NCI-H748 treated with DMSO at 0.1 percent for 48 hours (cell line): ENCODE data around the gene SGPL1.

Experiments
- DNase-seq: peaks from one replicate; lab custom pipeline; 2025; lab: John Stamatoyannopoulos, UW

SGPL1 gene

DNA sequence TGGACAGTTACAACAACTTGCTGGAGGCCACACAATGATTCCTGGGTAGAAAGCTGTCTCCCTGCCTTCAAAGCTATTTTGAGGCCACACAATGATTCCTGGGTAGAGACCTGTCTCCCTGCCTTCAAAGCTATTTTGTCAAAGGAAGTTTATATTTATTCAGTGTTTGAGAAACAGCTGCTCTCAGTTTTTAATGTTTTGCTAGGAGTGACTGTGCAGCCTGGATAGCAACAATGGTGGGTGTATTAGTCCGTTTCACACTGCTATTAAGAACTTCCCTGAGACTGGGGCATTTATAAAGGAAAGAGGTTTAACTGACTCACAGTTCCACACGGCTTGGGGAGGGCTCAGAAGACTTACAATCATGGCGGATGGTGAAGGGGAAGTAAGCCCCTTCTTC, 3.9 kb upstream of the SGPL1 start:
- no peak for DNase-seq

DNA sequence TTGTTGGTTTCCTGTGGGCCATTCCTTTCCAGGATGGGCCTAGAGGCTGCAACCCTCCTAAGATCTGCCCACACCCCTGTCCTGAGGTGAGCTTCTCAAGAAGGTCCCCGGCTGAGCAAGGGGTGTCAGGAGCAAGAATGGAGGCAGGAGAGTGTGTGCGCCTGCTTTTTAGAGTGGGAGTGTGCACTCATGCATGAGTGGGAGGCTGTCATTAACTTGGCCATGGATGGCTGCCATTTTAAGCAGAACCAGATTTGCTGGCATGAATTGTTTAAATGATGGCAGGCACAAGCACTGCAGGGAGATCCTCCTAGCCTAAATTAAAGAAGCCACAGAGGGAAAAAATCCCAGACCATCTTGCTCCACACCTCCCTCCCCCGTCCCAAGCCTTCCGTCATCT, 2.9 kb upstream of the SGPL1 start:
- no peak for DNase-seq

DNA sequence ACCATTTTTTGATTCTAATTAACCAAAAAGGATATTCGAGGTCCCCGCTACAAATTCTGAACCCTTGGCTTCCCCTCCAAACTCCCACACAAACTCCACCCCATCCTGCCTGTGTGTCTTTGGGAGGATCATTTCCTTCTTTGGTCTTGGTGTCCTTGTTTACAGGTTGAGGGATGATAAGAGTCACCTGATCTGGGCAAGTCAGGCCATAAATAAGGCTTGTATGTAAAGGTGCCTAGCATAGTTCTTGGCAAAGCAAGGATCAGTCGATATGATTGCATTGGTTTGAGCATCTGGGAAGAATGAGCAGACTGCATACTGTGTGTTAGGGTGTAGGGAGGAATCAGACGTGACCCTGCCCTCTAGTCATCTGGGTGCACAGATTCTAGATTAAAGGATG, 1.6 kb upstream of the SGPL1 start:
- DNase-seq, result no peak

DNA sequence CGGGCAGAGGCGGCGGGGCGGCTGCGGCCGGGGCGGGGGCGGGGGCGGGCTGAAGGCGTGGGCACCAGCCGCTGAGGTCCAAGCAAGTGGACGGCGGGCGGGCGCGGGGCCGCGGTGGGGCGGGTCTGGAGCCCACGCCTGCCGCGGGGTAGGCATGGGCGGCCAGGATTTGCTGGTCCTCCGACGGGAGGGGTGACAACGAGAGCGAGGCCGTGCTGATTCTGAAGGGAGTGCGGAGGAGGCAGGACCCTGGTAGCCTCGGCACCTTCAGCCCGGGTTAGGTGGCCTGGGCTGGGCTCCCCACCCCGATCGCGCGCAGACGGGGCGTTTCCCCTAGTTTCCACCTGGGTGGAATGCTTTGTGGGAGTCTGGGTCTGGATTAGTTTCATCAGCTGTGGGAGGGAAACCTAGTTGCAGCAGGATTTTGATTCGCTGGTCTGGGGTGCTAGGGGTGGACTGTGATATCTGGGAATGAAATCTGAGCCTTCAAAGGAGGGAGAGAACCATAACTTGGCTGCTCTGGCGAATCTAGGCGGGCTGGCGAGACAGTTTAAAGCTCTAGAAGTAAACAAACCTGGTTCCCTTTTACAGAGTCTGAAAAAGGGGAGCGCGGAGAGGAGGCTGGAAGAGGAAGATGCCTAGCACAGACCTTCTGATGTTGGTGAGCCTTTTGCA, 609 bp downstream of the SGPL1 start:
- DNase-seq, result peak; percentile 68

DNA sequence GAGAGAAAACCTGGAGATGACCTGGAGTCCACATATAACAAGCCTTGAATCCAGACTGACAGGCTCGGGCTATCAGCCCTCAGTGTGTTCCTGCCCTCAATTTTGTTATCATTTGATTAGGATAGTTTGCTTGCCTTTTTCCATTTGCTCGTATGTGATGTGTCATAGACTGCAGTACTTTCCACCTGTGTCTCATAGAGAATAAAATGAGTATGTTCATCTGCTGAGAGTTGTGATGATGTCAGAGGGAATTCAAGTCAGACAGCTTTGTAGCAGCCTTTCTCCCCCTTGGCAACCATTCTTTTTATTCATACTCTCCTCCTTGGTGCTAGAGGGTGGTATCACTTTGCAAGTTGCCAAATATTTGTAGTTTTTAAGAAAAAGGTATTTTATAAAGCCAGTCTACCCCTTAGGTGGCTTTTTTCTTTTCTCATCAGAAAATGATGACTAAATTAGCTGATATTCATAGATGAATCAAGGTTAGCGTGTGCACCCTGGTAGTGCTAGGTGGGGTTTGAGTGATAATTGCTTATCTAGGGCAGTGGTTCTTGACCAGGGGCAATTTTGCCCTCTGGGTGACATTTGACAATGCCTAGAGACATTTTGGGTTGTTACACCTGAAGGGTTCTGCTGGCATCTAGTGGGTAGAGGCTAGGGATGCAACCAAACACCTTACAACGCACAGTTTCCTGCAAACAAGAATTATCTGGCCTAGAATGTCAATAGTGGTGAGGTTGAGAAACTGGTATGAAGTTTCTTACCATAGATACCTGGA, 5.4 kb downstream of the SGPL1 start:
- DNase-seq, result no peak

DNA sequence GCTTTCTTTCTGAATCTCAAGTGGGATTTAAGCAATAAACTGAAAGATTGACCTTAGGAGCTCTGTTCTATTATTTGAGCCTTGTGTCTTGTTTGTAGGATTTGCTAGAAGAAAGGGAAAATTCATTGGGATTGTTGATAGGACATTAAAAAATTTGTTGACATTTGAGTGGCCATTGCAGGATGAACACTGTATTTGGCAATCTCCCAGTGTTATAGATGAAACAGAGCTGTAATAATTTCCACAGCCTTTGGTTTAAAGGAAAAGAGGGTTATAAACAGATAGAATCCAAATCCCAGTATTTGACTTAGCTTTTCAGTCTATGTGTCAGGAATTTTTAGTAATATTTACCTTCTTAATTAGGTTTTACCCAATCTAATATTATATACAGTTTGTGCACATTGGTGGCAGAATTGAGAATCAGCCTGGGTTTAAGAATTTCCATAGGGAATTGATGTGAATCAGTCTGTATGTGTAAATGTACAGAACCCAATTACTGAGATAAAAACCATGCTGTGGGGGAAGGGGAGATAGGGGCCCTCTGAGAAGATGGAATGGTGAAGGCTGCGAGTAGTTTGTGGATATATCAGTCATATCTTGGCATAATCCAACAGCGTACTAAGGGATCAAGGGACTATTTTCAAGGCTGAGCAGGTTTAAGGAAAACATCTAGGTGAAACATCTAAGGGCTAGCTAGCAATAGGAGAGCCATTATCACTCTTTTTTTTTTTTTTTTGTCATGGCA, 6.5 kb downstream of the SGPL1 start:
- DNase-seq, result no peak

DNA sequence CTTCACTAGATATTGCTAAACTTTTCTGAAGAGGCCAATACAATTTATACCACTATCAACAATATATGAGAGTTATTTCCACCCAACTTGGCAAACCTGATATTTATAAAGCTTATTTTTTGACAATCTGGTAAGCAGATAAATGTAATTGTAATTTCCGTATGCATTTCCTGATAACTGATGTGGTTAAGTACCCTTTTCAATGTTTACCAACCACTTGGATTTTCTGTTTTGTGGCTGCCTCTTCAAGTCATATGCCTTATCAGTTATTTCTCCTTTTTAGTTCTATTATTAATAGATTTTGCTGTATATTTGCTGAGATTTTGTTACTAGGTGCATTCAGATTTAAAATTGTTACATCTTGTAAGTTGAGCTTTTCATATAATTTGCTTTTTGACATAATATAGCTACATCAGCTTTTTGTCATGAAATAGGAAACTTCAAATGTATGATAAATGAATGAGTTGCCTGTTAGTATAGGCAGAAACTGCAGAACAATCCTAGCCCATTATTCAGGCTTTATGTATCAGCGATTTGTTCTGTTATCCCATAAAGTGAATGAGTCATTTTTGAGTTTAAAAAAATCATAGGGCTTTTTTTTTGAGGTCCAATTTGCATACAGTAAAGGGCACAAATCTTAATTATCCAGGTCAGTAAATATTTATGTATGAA, 11.5 kb downstream of the SGPL1 start:
- no peak for DNase-seq

DNA sequence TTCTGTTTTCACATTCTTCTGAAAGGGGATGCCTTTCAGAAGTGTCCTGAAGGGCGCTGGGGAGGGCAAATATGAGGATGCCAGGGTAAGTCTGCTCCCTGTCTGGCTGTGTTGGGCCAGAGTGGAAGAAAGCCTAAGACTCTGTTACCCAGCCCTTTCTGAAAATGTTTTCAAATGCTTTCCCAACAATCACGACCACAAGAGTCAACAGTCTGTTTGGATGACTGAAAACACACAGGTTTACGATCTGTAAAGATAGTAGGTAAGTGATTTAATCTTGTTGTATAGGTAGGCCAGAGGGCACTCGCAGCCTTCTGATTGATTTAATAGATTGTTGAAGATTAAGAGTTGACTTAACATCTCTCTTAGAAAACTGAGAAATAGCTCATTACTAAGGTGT, 13.2 kb downstream of the SGPL1 start:
- DNase-seq, result no peak

DNA sequence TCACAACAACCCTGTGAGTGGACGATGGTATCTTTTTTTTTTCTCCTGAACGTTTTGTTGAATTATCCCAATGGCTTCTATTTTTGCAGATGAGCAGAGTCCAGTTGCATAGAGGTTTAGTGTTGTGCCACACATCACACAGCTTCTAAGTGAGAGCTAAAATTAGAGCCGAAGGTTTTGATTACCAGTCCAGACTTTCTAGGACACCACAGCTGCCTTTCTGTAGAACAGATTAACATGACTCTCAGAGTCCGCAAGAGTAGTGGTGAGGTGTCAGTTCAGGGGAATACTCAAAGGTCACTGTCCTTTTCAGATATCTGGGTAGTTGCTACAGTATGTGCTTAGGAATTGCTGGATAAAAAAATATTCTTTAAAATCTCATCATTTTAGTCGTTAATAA, 13.8 kb downstream of the SGPL1 start:
- no peak for DNase-seq

DNA sequence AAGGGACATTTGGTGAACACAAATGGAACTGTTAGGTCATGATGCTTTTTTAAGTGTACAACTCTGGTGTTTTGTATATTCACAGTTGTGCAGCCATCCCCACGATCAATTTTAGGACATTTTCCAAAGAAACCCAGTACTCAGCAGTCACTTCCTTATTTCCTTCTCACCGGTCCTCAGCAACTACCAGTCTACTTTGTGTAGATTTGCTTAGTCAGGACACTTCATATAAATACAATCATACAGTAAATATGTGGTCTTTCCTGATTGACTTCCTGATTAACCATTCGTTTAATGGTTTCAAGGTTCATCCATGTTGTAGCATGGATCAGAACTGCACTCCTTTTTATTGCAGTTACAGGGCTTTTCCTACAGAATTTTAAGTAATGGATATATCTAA, 14.4 kb downstream of the SGPL1 start:
- DNase-seq, result no peak

DNA sequence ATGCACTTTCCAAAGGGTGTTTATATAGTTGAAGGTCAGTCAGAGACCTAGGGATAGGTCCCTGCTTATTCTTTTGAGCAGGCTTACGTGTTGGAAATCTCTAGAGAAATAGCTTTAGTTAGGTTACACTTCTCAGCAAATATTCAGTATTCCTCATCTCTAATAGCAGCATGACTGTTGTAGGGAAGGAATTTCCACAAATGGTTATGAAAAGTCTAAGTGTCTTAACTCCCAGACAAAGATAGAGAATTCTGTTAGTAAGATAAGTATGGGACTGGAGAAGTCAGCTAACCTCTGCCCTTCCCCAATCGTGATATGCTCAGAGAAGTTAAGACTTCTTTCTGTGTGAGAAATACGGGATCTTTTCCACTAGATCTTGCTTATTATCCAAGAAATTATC, 16.5 kb downstream of the SGPL1 start:
- no peak for DNase-seq

DNA sequence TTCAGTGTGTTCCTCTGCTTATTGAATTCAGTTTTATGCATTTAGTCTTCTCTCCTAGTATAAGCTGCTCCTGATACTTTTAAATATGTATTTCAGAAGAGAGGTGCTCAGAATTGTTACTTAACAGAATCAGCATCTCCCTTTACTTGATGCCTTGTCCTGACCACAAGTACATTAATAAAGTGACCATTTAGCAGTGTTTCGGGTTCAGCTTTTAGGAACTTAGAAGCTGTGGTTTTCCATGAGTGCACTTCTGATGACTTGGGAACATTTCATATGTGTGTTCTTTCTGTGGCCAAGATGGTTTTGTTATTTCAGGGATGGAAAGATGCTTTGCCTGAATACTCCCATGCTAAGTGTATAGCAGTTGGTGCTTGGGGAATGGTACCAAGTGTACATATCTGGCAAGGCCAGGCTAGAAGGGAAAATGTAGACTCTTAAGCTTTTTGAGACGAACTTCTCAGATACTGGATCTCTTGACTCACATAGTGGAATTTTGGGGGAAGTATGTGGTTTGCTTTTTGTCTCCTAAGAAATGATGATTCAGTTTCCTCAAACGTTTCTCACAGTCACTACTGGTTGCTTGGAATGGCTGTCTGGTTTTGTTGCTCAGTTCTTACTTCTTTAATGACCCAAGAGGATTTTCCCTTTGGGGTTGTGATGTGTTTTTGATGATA, 17.2 kb downstream of the SGPL1 start:
- no peak for DNase-seq

DNA sequence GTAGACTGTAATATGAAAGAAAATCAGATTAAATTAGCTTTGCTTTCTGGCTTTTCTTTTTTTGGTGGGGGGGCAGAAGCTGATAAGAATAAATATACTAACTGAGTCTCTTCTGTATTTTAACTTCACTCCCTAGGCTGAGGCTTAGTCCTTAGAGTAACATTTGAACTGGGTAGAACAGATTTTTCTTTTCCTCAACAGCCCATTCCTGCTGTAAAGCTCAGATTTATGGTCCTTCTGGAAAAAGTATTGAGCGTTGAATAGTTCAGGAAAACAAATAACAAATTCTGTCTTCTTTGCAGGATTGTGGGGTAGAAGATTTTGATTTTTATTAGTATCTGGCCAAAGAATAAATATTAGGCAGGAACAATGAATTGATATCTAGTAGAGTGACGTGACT, 17.9 kb downstream of the SGPL1 start:
- DNase-seq, result no peak

DNA sequence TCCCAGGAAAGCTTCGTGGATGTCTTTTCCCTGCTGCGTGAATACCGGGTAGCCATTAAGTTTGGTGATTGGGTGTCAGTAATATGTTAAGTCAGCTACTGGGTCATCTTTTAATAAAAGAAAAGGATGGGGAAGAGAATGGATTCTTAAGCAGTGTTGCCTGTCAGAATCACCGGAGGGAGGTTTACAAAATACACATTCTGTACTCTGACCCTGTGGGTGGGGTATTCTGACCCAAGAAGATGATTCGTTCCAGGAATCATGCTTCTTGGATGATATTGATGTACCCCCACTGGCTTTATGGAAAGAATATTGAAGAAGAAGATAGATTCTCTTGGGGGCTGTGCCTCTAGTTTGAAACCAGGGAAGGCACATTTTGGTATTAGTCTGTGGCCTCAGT, 18.3 kb downstream of the SGPL1 start:
- no peak for DNase-seq

DNA sequence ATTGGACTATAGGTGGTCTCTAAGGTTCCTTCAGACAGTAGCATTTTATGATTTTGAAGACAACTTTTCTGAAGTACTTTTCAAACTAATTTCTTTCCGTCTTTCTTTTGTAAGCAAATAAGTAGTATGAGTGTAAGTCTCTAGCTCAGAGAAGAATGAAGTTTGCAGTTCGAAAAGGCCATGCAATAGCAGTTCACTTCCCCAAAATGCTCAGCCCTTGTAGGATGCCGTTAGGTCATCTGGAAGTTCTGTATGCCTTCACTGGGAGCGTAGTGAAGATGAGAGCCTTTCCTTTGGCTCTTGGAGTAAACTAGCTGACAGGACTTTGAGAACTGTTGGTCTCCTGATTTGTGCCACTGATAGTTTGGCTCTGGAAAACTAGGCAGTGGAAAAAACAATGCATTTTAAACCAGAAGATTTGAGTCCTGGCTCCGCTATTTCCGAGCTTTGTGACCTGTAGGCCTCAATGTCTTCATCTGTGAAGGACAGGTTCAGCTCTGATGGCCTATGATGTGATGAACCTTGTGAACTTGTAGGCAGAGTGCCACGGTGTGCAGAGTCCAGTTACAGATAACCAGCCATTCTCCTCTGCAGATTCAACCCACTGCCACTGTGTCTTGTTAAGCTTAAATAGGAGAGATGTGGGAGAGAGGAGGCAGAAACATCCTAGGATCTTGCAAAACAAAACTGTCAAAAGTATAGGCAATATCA, 18.8 kb downstream of the SGPL1 start:
- DNase-seq, result no peak

DNA sequence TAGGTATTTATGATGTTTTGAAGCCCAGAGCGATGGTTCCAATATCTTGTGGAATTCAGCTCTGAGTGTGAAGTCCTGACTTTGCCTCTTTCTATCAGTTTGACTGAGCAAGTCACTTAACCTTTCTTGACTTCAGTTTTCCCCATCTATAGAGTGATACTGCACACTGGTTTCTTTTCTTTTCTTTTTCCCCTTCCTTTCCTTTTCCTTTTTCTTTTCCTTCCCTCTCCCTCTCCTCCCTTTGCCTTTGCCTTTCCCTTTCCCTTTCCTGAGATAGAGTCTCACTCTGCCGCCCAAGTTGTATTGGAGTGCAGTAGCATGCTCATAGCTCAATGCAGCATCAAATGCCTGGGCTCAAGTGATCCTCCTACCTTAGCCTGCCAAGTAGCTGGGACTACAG, 20.6 kb downstream of the SGPL1 start:
- no peak for DNase-seq

DNA sequence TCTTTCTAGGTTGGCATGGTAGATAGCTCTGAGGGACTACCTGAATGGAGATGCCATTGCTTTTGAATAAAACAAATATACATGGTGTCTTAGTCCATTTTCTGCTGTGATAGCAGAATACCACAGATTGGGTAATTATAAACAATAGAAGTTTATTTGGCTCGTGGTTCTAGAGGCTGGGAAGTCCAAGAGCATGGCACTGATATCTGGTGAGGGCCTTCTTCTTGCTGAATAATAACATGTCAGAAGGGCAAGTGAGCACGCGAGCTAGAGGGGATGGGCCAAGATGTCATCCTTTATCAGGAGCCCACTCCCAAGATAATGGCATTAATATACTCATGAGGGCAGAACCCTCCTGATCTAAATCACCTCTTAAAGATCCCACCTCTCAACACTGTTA, 21.9 kb downstream of the SGPL1 start:
- DNase-seq, result no peak

DNA sequence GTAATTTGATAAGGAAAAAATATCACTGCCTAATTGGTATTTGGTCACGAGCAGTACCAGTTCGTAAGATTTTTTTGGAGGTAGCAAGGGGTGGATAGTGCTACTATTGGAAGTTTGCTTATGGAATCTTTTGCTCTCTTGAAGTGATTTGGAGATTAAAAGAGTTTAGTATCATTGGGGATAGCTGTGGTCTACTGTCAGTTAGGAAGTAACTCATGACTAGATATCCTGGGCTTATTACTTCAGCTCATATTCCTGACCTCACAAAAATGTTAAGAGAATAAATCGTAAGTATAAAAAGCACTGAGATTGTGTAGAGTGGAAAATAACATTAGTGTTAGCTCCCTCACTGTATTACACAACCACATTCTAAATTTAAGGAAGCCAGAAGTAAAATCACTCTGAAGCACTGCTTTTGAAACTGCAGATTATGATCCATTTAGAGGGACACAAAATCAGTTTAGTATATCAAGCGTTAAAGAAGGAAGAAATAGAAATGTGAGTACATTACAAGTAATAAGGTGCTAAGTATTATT, 22.6 kb downstream of the SGPL1 start:
- DNase-seq, result no peak

DNA sequence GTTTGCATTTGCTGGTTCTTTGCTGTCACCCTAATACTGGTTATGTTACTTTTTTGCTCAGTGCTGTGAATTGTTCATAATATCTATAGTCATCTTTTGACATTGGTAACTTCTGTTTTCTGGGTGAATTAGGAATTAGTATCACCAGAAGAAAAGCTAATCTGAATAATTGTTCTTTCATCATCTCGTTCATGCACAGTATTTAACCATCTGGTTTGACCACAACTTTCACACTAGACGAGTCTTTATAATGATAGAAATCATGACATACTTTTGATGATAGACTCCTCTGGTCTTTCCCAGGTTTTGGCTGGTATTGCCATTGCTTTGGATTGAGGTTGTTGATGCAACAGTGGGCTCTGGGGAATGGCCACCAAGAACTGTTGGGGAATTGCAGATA, 25.1 kb downstream of the SGPL1 start:
- no peak for DNase-seq

DNA sequence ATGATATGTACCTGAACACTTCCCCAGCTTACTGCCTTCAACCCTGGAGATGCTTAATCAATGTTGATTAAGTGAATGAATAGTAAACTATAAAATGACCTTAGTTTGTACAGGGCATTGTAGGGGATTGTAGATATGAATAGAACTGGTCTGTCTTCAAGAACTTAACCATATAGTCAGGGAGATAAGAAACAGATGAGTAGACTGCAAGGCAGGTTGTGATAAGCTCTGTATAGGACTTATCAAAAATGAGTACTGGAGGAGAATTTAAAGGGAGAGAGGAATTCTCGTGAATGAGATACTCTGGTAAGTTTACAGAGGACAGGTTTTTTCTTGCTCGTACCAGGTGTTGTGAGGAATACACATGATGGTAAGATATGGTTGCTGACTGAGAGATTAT, 27.6 kb downstream of the SGPL1 start:
- peak; percentile 22 for DNase-seq
